ENCODE data around the gene ZSCAN5A.
"Not testable (repeated sequence)": the region's sequence is repeated elsewhere in the genome, so short reads cannot be mapped to it uniquely, and the experiment has no call there.

The ZSCAN5A gene

DNA sequence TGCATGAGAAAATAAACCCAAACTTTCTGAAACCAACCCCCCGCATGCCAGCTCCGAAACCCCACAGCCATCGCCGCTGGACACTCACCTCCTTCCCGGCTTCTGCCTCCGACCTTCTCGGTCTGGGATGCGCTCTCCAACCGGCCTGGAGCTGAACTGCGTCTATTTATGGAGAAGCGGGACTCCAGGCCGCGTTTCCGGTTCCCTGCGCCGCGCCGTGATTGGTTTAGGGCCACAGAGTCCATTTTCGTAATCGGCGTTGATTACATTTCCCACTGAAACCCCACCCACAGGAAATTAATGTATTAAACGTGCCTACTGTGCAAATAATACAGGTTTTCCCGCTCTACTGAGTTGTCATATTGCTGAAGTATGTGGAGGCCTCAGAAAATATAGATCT lies 117.0 kb downstream of the ZSCAN5A start, which contains the start of gene ZSCAN5B:
ZSCAN5B (minus strand) TSS at position 138 of the 400 bp plus-strand sequence. CDS start 4,731 bp downstream, outside the sequence.
- not testable (repeated sequence) for DNase-seq

GRCh38 chr19:56193981-56194640 lies 120.5 kb downstream of the ZSCAN5A start:
- no peak for DNase-seq

DNA sequence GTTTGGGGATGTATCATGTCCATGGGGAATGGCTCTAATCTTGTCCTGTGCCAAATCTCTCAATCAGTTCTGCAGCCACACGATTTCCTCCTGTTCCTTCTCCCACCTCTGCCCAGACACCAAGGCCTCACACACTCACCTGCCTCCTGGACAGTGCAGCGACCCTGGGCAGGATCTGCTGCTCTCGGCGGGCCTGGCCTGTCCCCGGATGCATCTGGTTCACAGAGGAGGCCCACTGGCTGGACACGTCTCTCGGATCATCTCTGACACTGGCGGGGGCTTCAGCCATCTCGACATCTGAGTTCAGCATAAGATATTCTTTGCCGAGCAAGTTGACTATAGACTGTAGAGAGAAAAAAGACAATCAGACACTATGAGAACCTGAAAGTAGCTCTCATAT lies 122.9 kb downstream of the ZSCAN5A start:
- no peak for DNase-seq

DNA sequence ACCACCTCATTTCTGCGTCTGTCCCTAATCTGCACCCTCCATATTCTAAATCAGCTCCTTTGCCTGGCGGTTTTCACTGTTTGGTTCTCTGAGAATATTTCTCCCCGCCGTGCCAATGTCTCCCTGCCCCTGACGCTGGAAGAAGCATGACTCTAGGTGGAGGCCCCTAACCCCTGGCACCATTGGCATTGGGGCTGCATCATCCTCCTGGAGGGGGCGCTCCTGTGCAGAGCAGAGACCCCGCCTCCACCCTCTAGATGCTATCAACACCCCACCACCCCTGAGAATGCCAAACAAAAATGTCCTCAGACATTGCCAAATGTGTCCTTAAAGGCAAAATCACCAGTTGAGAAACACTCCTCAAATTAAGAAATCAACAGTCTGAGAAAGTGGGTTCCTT lies 123.5 kb downstream of the ZSCAN5A start:
- DNase-seq, result no peak

- no peak for DNase-seq
These were observed 124.9 kb downstream of the ZSCAN5A start for GRCh38 chr19:56189785-56190184.

DNA sequence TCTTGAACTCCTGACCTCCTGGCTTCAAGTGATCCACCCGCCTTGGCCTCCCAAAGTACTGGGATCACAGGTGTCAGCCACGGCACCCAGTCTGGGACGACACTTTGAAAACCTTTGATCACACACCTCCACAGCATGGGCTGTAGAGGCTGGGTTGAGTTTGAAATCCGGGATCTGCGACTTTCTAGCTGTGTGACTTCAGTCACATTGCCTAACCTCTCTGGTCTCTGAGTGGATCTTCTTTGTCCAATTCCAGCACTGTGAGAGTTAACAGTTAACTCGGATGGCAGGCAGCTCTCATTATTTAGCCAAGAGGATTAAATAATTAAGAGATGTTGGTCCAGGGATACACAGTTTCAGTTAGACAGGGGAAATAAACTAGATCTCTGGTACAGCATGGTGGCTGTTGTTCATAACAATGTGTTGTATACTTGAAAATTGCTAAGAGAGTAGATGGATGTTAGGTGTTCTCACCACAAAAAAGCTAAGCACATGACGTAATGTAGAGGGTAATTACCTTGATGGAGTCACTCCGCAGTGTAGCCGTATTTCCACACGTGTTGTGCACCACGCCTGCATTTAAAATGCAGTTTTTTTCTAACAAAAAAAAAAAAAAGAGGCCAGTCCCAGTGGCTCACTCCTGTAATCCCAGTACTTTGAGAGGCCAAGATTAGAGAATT lies 136.9 kb downstream of the ZSCAN5A start:
- DNase-seq, result no peak

- DNase-seq, result no peak
These were observed 137.8 kb downstream of the ZSCAN5A start for GRCh38 chr19:56176881-56177280.

DNA sequence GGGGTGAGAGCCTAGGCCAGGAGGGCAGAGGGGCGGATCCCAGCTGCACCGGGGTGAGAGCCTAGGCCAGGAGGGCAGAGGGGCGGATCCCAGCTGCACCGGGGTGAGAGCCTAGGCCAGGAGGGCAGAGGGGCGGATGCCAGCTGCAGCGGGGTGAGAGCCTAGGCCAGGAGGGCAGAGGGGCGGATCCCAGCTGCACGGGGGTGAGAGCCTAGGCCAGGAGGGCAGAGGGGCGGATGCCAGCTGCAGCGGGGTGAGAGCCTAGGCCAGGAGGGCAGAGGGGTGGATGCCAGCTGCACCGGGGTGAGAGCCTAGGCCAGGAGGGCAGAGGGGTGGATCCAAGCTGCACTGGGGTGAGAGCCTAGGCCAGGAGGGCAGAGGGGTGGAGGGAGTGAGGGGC lies 138.3 kb downstream of the ZSCAN5A start:
- DNase-seq, result not testable (repeated sequence)

DNA sequence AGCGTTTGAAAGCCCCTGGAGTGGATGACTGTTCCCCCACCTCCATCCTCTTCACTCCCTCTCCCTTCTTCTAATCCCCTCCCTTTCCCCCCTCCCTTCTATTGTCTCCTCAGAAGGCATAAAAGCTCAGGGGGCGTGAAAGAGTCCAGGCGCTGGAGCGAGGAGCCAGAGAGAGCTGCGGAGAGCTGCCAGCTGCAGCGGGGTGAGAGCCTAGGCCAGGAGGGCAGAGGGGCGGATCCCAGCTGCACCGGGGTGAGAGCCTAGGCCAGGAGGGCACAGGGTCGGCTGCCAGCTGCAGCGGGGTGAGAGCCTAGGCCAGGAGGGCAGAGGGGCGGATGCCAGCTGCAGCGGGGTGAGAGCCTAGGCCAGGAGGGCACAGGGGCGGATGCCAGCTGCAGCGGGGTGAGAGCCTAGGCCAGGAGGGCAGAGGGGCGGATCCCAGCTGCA lies 138.8 kb downstream of the ZSCAN5A start, which contains the start of gene GALP:
GALP (plus strand) TSS at position 148 of the 447 bp plus-strand sequence. CDS start 1,101 bp downstream, outside the sequence.
- not testable (repeated sequence) for DNase-seq

- DNase-seq, result no peak
These were observed 140.1 kb downstream of the ZSCAN5A start for GRCh38 chr19:56174550-56174949.

DNA sequence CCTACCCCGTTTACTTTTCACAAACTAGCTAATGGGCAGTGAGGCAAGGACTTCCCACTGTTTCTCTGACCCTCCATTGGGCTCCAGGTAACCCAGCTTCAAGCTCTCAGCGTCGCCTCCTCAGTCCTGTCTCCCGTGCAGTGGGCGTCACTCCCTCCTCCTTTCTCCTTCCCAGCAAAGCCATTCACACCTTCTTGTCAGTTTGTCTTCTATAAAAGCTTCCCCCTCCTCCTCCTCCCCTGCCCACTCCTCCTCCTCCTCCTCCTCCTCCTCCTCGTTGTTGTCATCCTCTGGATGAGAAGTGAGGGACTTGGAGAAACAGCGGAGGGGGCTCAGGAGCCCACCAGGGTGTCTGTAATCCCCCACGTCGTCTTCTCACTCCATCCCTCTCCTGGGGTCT lies 140.6 kb downstream of the ZSCAN5A start:
- DNase-seq, result no peak
